Body of pancreas (tissue), 4 donors: ENCODE results near the gene NLGN1.

Experiments
- CTCF ChIP-seq, 7 experiments: fragments of 450-650 bp in 4 of 7; fragments of 200-600 bp in 3 of 7; sonication (generic) in 3 of 7; IDR thresholded peaks; one replicate each; pipeline ENCODE4 v1.5.1; 2016 to 2019; ENCODE audit warnings: antibody characterized with exemption in 7 of 7
- POLR2A ChIP-seq, 3 donors: fragments of 450-650 bp; IDR thresholded peaks; one replicate each; pipeline ENCODE4 v1.6.1; 2016; ENCODE audit warnings: antibody characterized with exemption in 3 of 3, mild to moderate bottlenecking in 2 of 3

- TF ChIP-seq POLR2A (IDR thresholded peaks at IDR 0.05) (no peak), CTCF (IDR thresholded peaks at IDR 0.05) (no peak)
These were observed 580.2 kb downstream of the NLGN1 start for GRCh38 chr3:173977747-173978146.
